HL-60 (cell line): Measurements from ENCODE around the gene TSPY2.
"Not testable (repeated sequence)": the region's sequence is repeated elsewhere in the genome, so short reads cannot be mapped to it uniquely, and the experiment has no call there.

ENCODE experiments used
- DNase-seq, 2 experiments: peaks; one replicate each; pipeline ENCODE4 v3.0.0-alpha.2; 2010 to 2020; ENCODE audit warnings: low read depth in 1 of 2, low spot score in 1 of 2
- H3K27ac ChIP-seq: fragments of 250-450 bp; sonication (Bioruptor Pico); replicated peaks from 2 replicates; pipeline ENCODE4 v1.5.1; 2020; ENCODE audit warnings: mild to moderate bottlenecking, moderate library complexity
- H3K27me3 ChIP-seq: fragments of 250-450 bp; sonication (Bioruptor Pico); 2 replicates; pipeline ENCODE4 v1.5.1; 2021; ENCODE audit warnings: mild to moderate bottlenecking, moderate library complexity; ENCODE audit not compliant: insufficient read depth, poor library complexity, severe bottlenecking
- H3K4me3 ChIP-seq: replicated peaks from 2 replicates; pipeline ENCODE4 v1.5.1; 2011; ENCODE audit warnings: mild to moderate bottlenecking, control low read depth, low read length; ENCODE audit not compliant: insufficient read depth
- long read RNA-seq: library from polyadenylated mRNA; unstranded; transcript quantifications from one replicate; pipeline ENCODE4 v2.0.0, GENCODE V29; 2020

Gene TSPY2
- long read RNA-seq: 0 reads

- not testable (repeated sequence) for H3K27ac ChIP-seq, H3K27me3 ChIP-seq, H3K4me3 ChIP-seq, DNase-seq
Observed at GRCh38 chrY:6245923-6246322, at the start of gene TSPY2. TSS of gene TSPY2 (plus strand) at chrY:6246223. CDS start at chrY:6246269, 46 bp downstream.

GRCh38 chrY:6209565-6209964, 36.5 kb upstream of the TSPY2 start:
- DNase-seq, H3K27ac ChIP-seq, H3K27me3 ChIP-seq, H3K4me3 ChIP-seq: not testable (repeated sequence)

- DNase-seq, H3K27ac ChIP-seq: not testable (repeated sequence)
Observed at GRCh38 chrY:6217045-6217444, 29.0 kb upstream of the TSPY2 start.

GRCh38 chrY:6269839-6270238, 23.8 kb downstream of the TSPY2 start:
- not testable (repeated sequence) for H3K27ac ChIP-seq, H3K27me3 ChIP-seq, H3K4me3 ChIP-seq, DNase-seq

More at GRCh38 chrY:6217045-6217444, 29.0 kb upstream of the TSPY2 start:
- H3K4me3 ChIP-seq, H3K27me3 ChIP-seq: not testable (repeated sequence)
